ENCODE results near the gene ANKRD34A.

ANKRD34A gene

DNA sequence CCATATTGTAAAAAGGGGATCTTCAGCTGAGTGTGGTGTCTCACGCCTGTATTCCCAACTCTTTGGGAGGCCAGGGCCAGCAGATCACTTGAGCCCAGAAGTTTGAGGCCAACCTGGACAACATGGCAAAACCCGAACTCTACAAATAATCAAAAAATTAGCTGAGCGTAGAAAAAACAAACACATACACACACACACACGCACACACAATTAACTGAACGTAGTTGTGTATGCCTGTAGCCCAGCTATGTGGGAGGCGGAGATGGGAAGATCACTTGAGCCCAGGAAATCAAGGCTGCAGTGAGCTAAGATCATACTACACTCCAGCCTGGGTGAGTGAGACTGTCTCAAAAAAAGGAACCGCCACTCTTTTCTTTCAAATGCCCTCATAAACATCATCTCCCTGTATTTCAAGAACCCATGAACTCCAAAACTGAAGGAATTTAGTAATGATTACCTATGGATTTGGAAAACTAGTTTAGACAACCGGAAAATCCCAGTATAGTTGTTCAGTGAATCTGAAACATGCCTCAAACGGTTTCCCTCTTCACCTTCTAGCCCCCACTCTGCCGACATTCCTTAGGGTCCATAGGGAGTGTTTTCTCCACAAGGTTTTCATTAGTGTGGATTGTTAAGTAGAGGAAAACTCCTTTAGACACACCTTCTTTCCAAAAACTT is 27.5 kb upstream of the ANKRD34A start:
- no peaks in the 10 kb centered on the region for H3K27me3 ChIP-seq
- H3K36me3 ChIP-seq: peaks cover 34% of the 10 kb centered on the region

GRCh38 chr1:145990249-145990855 is 26.0 kb upstream of the ANKRD34A start:
- Histone ChIP-seq H3K36me3 (peaks cover 33% of the 10 kb centered on the region), H3K4me2 (no peak overlapping the region), H3K4me3 (no peak overlapping the region), H3K4me1 (peaks cover 38% of the 10 kb centered on the region), H3K27me3 (no peaks in the 10 kb centered on the region), H3K27ac (no peak overlapping the region), H3K9ac (no peak overlapping the region), H4K20me1 (peaks cover 53% of the 10 kb centered on the region), H3K9me3 (no peaks in the 10 kb centered on the region)
- no peak for TF ChIP-seq Cebpa-rat (IDR thresholded peaks at IDR 0.05)

More for the DNA sequence above, 27.5 kb upstream of the ANKRD34A start:
- peaks cover 60% of the 10 kb centered on the region for H4K20me1 ChIP-seq
- H3K4me2 ChIP-seq: peak overlapping the region; percentile 93; the same call in 1 of the 2 replicates
- H3K9me3 ChIP-seq: no peaks in the 10 kb centered on the region
- H3K9ac ChIP-seq: no peak overlapping the region
- H3K27ac ChIP-seq: no peak overlapping the region
- no peak overlapping the region for H3K4me3 ChIP-seq
- peaks cover 35% of the 10 kb centered on the region for H3K4me1 ChIP-seq
- TF ChIP-seq Cebpa-rat (IDR thresholded peaks at IDR 0.05): no peak

- H3K4me2 ChIP-seq: no peak overlapping the region
- no peak overlapping the region for H3K4me3 ChIP-seq
- H3K36me3 ChIP-seq: peaks cover 17% of the 10 kb centered on the region
- H3K9me3 ChIP-seq: no peaks in the 10 kb centered on the region
- peaks cover 37% of the 10 kb centered on the region for H4K20me1 ChIP-seq
- no peak overlapping the region for H3K27ac ChIP-seq
- no peak overlapping the region for H3K9ac ChIP-seq
- H3K27me3 ChIP-seq: no peaks in the 10 kb centered on the region
- peaks cover 32% of the 10 kb centered on the region for H3K4me1 ChIP-seq
- TF ChIP-seq Cebpa-rat (IDR thresholded peaks at IDR 0.05): no peak
Measured at GRCh38 chr1:145988773-145989172, 24.4 kb upstream of the ANKRD34A start.

DNA sequence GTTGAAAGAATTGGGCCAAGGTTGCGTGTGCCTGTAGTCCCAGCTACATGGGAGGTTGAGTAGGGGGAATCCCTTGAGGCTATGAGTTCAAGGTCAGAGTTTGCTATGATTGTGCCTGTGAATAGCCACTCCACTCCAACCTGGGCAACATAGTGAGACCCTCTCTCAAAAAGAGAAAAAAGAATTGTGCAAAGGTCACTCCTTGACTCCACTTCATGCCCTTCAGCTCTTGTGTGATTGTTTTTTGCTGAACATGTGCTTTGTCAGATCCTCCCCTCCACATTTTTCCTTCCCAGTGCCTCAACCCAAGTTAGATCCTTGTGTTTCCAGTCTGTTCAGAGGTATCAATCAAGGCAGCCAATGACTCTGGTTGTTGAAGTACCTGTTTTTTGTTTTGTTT is 23.6 kb upstream of the ANKRD34A start:
- TF ChIP-seq Cebpa-rat (IDR thresholded peaks at IDR 0.05): no peak
- H3K27me3 ChIP-seq: no peaks in the 10 kb centered on the region
- H3K9ac ChIP-seq: no peak overlapping the region
- no peak overlapping the region for H3K4me2 ChIP-seq
- H3K4me1 ChIP-seq: peaks cover 24% of the 10 kb centered on the region
- H3K4me3 ChIP-seq: no peak overlapping the region
- peaks cover 9% of the 10 kb centered on the region for H3K36me3 ChIP-seq
- H4K20me1 ChIP-seq: peaks cover 29% of the 10 kb centered on the region
- no peaks in the 10 kb centered on the region for H3K9me3 ChIP-seq
- H3K27ac ChIP-seq: no peak overlapping the region

- peaks cover 15% of the 10 kb centered on the region; the same call in 1 of the 2 replicates for H4K20me1 ChIP-seq
- H3K27ac ChIP-seq: no peak overlapping the region
- no peak overlapping the region for H3K9ac ChIP-seq
- no peak overlapping the region for H3K4me2 ChIP-seq
- H3K36me3 ChIP-seq: no peaks in the 10 kb centered on the region
- no peaks in the 10 kb centered on the region for H3K9me3 ChIP-seq
- no peaks in the 10 kb centered on the region for H3K27me3 ChIP-seq
- peaks cover 14% of the 10 kb centered on the region for H3K4me1 ChIP-seq
- no peak for TF ChIP-seq Cebpa-rat (IDR thresholded peaks at IDR 0.05)
- H3K4me3 ChIP-seq: no peak overlapping the region
Measured at GRCh38 chr1:145986551-145986950, 22.2 kb upstream of the ANKRD34A start.

- no peak overlapping the region for H3K27ac ChIP-seq
- H3K36me3 ChIP-seq: no peaks in the 10 kb centered on the region
- H3K9ac ChIP-seq: no peak overlapping the region
- no peaks in the 10 kb centered on the region for H3K27me3 ChIP-seq
- H3K4me2 ChIP-seq: no peak overlapping the region
- peaks cover 21% of the 10 kb centered on the region for H3K4me1 ChIP-seq
- H3K9me3 ChIP-seq: no peaks in the 10 kb centered on the region
- no peak overlapping the region for H3K4me3 ChIP-seq
- TF ChIP-seq Cebpa-rat (IDR thresholded peaks at IDR 0.05): no peak
- peaks cover 7% of the 10 kb centered on the region; the same call in 1 of the 2 replicates for H4K20me1 ChIP-seq
Measured at GRCh38 chr1:145985502-145986439, 21.4 kb upstream of the ANKRD34A start.

DNA sequence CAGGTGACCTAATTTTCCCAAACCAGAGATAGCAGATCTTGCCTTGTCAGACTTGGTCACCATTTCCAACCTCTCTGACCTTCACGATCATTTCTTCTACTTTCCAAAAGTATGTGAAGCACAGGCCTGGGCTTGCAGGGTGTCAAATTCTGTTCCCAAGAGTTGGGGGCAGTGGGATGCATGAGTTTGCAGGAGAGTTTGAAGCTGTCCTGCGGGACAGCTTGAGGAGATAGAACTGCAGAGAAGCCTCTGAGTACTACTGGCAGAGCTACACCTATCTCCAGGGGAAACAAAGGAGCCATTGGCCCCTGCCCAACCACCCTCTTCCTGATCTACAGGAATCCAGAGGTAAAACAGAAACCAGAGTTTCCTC is 20.7 kb upstream of the ANKRD34A start:
- H3K4me1 ChIP-seq: peaks cover 28% of the 10 kb centered on the region
- no peak overlapping the region for H3K9ac ChIP-seq

DNA sequence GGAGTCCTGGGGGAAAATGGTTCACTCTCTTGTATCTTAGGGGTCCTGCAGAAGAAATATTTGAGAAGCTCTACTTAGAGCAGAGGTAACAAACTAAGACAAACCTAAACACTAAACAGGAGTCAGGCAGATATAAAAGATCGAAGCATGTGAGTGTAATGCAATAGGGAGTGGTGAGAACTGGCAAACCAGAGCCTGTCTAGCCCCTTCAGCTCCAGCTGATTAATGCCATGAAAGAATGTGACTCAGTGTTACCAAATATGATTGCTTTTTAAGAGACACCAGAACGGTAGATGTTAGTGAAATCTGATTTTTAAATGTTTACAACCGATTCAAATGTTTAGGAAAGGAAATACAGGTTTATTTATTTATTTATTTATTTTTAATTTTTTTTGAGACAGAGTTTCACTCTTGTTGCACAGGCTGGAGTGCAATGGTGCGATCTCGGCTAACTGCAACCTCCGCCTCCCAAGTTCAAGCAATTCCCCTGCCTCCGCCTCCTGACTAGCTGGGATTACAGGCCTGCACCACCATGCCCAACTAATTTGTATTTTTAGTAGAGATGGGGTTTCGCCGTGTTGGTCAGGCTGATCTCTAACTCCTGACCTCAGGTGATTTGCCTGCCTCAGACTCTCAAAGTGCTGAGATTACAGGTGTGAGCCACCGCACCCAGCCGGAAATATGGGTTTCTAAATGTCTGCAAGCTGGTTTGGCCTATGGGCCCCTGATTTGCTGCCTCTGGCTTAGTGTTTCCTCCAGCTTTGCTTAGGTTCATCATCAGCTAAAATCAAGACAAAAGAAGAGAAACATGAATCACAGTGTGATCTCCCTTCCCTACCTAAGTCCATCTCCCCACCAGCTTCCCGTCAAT is 19.8 kb upstream of the ANKRD34A start:
- Histone ChIP-seq H3K9ac (no peak overlapping the region), H3K36me3 (no peaks in the 10 kb centered on the region), H3K27me3 (no peaks in the 10 kb centered on the region), H3K27ac (no peak overlapping the region), H3K9me3 (no peaks in the 10 kb centered on the region), H3K4me1 (peaks cover 35% of the 10 kb centered on the region), H3K4me2 (no peak overlapping the region), H4K20me1 (no peaks in the 10 kb centered on the region), H3K4me3 (no peak overlapping the region)
- no peak for TF ChIP-seq Cebpa-rat (IDR thresholded peaks at IDR 0.05)

More for the DNA sequence above, 20.7 kb upstream of the ANKRD34A start:
- Histone ChIP-seq H3K4me3 (no peak overlapping the region), H3K9me3 (no peaks in the 10 kb centered on the region), H3K36me3 (no peaks in the 10 kb centered on the region), H3K4me2 (no peak overlapping the region), H4K20me1 (0 out of 2 replicates have a peak, but pooled peaks cover under 1% of the 10 kb centered on the region), H3K27me3 (no peaks in the 10 kb centered on the region), H3K27ac (no peak overlapping the region)
- no peak for TF ChIP-seq Cebpa-rat (IDR thresholded peaks at IDR 0.05)

DNA sequence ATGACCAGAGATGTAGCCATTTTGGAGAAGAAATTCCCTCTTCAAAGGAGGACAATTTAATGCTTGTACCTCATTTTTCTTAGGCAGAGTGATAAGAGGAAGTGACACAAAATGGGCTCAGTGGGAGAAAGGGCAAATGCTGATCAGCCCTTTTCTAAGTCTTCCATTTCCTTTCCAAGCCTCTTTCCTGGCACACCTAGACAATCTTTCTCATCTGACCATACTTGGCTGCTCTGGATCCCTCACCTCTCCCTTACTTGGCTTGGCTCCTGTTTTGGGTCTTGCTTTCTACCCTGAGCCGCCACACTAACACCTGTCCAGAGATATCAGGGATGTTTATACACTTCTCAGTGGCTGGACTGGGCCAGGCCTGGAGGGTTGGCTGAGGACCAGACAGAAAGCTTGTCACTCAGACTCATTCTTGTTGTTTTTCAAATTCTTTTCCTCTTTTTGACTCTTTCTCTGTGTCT is 18.9 kb upstream of the ANKRD34A start:
- Histone ChIP-seq H3K4me1 (peaks cover 38% of the 10 kb centered on the region), H4K20me1 (no peaks in the 10 kb centered on the region), H3K27me3 (no peaks in the 10 kb centered on the region), H3K4me3 (no peak overlapping the region), H3K9ac (no peak overlapping the region), H3K4me2 (no peak overlapping the region), H3K27ac (no peak overlapping the region), H3K36me3 (no peaks in the 10 kb centered on the region), H3K9me3 (no peaks in the 10 kb centered on the region)
- TF ChIP-seq Cebpa-rat (IDR thresholded peaks at IDR 0.05): no peak
